ENCODE results near the gene CCL26.
A peak's percentile ranks its signal among the peaks of the same experiment; 100 is the strongest.
"Not testable (repeated sequence)": the region's sequence is repeated elsewhere in the genome, so short reads cannot be mapped to it uniquely, and the experiment has no call there.

CCL26 gene

DNA sequence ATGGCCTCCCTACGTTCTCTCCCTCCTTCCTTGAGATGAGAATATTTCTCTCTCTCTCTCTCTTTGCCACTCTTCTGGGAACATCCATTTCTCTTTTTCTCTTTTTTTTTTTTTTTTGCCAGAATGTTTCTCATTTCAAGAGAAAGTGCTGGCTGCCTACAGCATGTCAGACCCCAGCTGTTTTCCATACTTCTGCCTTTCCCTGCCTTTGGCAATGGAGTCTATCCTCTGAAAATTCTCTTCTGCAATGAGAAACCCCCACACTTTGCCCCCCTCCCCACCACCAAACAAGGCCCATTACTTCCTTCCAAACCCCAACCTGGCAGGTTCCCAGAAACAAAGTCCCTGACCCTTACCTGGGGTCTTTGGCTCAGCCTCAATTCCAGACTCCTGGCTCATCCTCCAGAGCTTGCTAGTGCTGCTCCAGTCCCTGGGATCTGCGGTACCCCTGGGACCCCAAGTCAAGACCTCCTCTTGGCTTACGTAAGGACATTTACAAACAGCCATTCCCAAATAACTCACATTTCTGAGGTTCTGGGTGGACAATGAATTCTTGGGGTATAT, 17.4 kb upstream of the CCL26 start:
- Histone ChIP-seq H2BK15ac (replicated peaks; ENCODE audit: low read depth) (no peak overlapping the region), H2BK120ac (ENCODE audit: low read depth, low read length) (no peak overlapping the region), H3K56ac (ENCODE audit: low read length) (peak overlapping the region; percentile 25), H3K27ac (ENCODE audit: low read depth, low read length) (no peak overlapping the region), H4K5ac (ENCODE audit: low read length) (no peak overlapping the region), H2AK5ac (ENCODE audit: low read length) (no peak overlapping the region), H2BK5ac (ENCODE audit: low read length) (no peak overlapping the region), H3K9ac (ENCODE audit: low read length) (no peak overlapping the region), H3K4me2 (ENCODE audit: low read length) (no peak overlapping the region), H3K4ac (ENCODE audit: low read depth, low read length) (peak overlapping the region; percentile 59), H4K8ac (ENCODE audit: low read depth, low read length) (no peak overlapping the region), H3K23ac (ENCODE audit: low read length) (no peak overlapping the region), H3K4me1 (ENCODE audit: control insufficient read depth, low read depth, low read length) (peaks cover 4% of the 10 kb centered on the region), H3K36me3 (ENCODE audit: control insufficient read depth, insufficient read depth, low read length) (no peaks in the 10 kb centered on the region), H3K18ac (ENCODE audit: low read length) (no peak overlapping the region), H3K79me1 (ENCODE audit: low read length) (no peaks in the 10 kb centered on the region), H3K27me3 (ENCODE audit: insufficient read depth, low read length, poor library complexity) (no peaks in the 10 kb centered on the region), H3K4me3 (ENCODE audit: low read length) (no peak overlapping the region), H3K79me2 (ENCODE audit: control insufficient read depth, insufficient read depth, low read length) (no peaks in the 10 kb centered on the region)
- WGBS (ENCODE audit: extremely low coverage, insufficient coverage, low lambda C conversion rate): no CpG with 5 or more reads among the region's 3 CpGs
- DNase-seq: no peak

DNA sequence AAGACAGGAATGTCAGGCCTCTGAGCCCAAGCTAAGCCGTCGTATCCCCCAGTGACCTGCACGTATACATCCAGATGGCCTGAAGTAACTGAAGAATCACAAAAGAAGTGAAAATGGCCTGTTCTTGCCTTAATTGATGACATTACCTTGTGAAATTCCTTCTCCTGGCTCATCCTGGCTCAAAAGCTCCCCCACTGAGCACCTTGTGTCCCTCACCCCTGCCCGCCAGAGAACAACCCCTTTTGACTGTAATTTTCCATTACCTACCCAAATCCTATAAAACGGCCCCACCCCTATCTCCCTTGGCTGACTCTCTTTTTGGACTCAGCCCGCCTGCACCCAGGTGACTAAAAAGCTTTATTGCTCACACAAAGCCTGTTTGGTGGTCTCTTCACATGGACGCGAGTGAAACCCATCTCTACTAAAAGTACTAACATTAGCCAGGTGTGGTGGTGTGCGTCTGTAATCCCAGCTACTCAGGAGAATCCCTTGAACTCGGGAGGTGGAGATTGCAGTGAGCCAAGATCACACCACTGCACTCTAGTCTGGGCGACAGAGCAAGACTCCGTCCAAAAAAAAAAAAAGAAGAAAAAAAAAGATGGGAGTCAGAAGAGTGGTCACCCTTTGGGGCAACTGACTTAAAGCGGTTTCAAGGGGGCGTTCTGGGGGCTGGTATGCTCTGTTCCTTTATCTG, 16.3 kb upstream of the CCL26 start:
- Histone ChIP-seq H3K4ac (ENCODE audit: low read depth, low read length) (peak overlapping the region; percentile 63), H3K9ac (ENCODE audit: low read length) (peak overlapping the region; percentile 53), H3K56ac (ENCODE audit: low read length) (peak overlapping the region; percentile 64), H3K18ac (ENCODE audit: low read length) (peak overlapping the region; percentile 82), H2BK120ac (ENCODE audit: low read depth, low read length) (peak overlapping the region; percentile 89), H3K27ac (ENCODE audit: low read depth, low read length) (peak overlapping the region; percentile 78)
- DNase-seq: peak; percentile 90
- H4K8ac ChIP-seq (ENCODE audit: low read depth, low read length); H2BK15ac ChIP-seq (replicated peaks; ENCODE audit: low read depth); H3K36me3 ChIP-seq (ENCODE audit: control insufficient read depth, insufficient read depth, low read length); H3K4me3 ChIP-seq (ENCODE audit: low read length); H3K79me1 ChIP-seq (ENCODE audit: low read length); H3K27me3 ChIP-seq (ENCODE audit: insufficient read depth, low read length, poor library complexity); H2AK5ac ChIP-seq (ENCODE audit: low read length); H3K23ac ChIP-seq (ENCODE audit: low read length); H3K4me1 ChIP-seq (ENCODE audit: control insufficient read depth, low read depth, low read length); H2BK5ac ChIP-seq (ENCODE audit: low read length); H3K4me2 ChIP-seq (ENCODE audit: low read length); H4K5ac ChIP-seq (ENCODE audit: low read length); H3K79me2 ChIP-seq (ENCODE audit: control insufficient read depth, insufficient read depth, low read length): not testable (repeated sequence)
- WGBS (ENCODE audit: extremely low coverage, insufficient coverage, low lambda C conversion rate): no CpG with 5 or more reads among the region's 14 CpGs

DNA sequence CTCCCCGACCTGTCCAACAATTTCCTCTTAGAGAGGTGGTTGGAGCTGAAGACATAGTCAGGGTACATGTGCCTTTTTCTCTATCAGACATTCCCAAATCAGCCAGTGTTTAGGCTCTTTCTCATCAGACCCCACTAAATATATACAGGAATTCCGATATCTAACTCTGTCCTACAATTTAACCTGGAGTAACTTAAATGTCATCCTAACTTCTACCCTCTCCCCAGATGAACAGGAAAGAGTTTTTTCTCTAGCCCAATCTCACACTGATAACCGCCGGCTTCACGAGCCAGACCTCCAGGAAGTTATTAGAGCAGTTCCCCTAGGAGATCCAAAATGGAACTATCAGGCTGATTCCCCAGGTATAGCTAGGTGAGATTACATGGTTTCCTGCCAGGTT, 11.0 kb upstream of the CCL26 start:
- H3K36me3 ChIP-seq (ENCODE audit: control insufficient read depth, insufficient read depth, low read length); H3K4me2 ChIP-seq (ENCODE audit: low read length); H3K4me1 ChIP-seq (ENCODE audit: control insufficient read depth, low read depth, low read length); H3K79me2 ChIP-seq (ENCODE audit: control insufficient read depth, insufficient read depth, low read length); DNase-seq; H3K18ac ChIP-seq (ENCODE audit: low read length); H3K23ac ChIP-seq (ENCODE audit: low read length); H4K8ac ChIP-seq (ENCODE audit: low read depth, low read length); H2BK120ac ChIP-seq (ENCODE audit: low read depth, low read length); H2AK5ac ChIP-seq (ENCODE audit: low read length); H3K9ac ChIP-seq (ENCODE audit: low read length); H3K79me1 ChIP-seq (ENCODE audit: low read length); H3K56ac ChIP-seq (ENCODE audit: low read length); H2BK15ac ChIP-seq (replicated peaks; ENCODE audit: low read depth); H4K5ac ChIP-seq (ENCODE audit: low read length); H2BK5ac ChIP-seq (ENCODE audit: low read length); H3K4ac ChIP-seq (ENCODE audit: low read depth, low read length); H3K27ac ChIP-seq (ENCODE audit: low read depth, low read length); H3K27me3 ChIP-seq (ENCODE audit: insufficient read depth, low read length, poor library complexity); H3K4me3 ChIP-seq (ENCODE audit: low read length): not testable (repeated sequence)
- no CpG with 5 or more reads among the region's 5 CpGs for WGBS (ENCODE audit: extremely low coverage, insufficient coverage, low lambda C conversion rate)

DNA sequence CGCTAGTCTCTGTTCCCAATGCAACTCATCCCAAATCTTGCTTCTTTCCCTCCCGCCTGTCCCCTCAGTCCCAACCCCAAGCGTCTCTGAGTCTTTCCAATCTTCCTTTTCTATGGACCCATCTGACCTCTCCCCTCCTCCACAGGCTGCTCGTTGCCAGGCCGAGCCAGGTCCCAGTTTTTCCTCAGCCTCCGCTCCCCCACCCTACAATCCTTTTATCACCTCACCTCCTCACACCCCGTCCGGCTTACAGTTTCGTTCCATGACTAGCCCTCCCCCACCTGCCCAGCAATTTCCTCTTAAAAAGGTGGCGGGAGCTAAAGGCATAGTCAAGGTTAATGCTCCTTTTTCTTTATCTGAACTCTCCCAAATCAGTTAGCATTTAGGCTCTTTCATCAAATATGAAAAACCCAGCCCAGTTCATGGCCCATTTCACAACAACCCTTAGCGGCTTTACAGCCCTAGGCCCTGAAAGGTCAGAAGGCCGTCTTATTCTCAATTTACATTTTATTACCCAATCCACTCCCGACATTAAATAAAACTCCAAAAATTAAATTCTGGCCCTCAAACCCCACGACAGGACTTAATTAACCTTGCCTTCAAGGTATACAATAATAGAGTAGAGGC, 8.7 kb upstream of the CCL26 start:
- no CpG with 5 or more reads among the region's 14 CpGs for WGBS (ENCODE audit: extremely low coverage, insufficient coverage, low lambda C conversion rate)

DNA sequence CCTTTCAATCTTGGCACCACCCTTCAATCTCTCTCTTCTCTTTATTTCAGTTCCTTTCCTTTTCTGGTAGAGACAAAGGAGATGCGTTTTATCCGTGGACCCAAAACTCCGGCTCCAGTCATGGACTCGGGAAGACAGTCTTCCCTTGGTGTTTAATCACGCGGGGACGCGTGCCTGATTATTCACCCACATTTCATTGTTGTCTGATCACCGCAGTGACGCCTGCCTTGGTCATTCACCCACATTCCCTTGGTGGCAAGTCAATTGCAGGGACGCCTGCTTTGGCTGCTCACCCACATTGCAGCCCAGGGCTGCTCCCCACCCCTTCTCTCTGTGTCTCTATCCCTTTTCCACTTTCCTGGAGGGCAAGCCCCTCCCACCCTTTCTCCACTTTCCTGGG, 7.5 kb upstream of the CCL26 start:
- H2AK5ac ChIP-seq (ENCODE audit: low read length); H2BK15ac ChIP-seq (replicated peaks; ENCODE audit: low read depth); H3K79me2 ChIP-seq (ENCODE audit: control insufficient read depth, insufficient read depth, low read length); H4K8ac ChIP-seq (ENCODE audit: low read depth, low read length); H3K4me1 ChIP-seq (ENCODE audit: control insufficient read depth, low read depth, low read length); H4K5ac ChIP-seq (ENCODE audit: low read length); H3K36me3 ChIP-seq (ENCODE audit: control insufficient read depth, insufficient read depth, low read length); H3K4me2 ChIP-seq (ENCODE audit: low read length); H3K23ac ChIP-seq (ENCODE audit: low read length); H3K79me1 ChIP-seq (ENCODE audit: low read length); DNase-seq; H3K27me3 ChIP-seq (ENCODE audit: insufficient read depth, low read length, poor library complexity): not testable (repeated sequence)
- peak overlapping the region; percentile 52 for H3K18ac ChIP-seq (ENCODE audit: low read length)
- WGBS (ENCODE audit: extremely low coverage, insufficient coverage, low lambda C conversion rate): no CpG with 5 or more reads among the region's 11 CpGs
- H3K4ac ChIP-seq (ENCODE audit: low read depth, low read length): peak overlapping the region; percentile 77
- peak overlapping the region; percentile 37 for H3K9ac ChIP-seq (ENCODE audit: low read length)
- peak overlapping the region; percentile 4 for H3K4me3 ChIP-seq (ENCODE audit: low read length)
- H2BK120ac ChIP-seq (ENCODE audit: low read depth, low read length): peak overlapping the region; percentile 1
- peak overlapping the region; percentile 45 for H2BK5ac ChIP-seq (ENCODE audit: low read length)
- peak overlapping the region; percentile 79 for H3K56ac ChIP-seq (ENCODE audit: low read length)
- H3K27ac ChIP-seq (ENCODE audit: low read depth, low read length): peak overlapping the region; percentile 16

More for the DNA sequence above, 8.7 kb upstream of the CCL26 start:
- Histone ChIP-seq H3K27ac (ENCODE audit: low read depth, low read length) (peak overlapping the region; percentile 16), H3K9ac (ENCODE audit: low read length) (peak overlapping the region; percentile 37), H3K18ac (ENCODE audit: low read length) (peak overlapping the region; percentile 66), H3K56ac (ENCODE audit: low read length) (peak overlapping the region; percentile 79)
- not testable (repeated sequence) for H2BK120ac ChIP-seq (ENCODE audit: low read depth, low read length); H3K27me3 ChIP-seq (ENCODE audit: insufficient read depth, low read length, poor library complexity); H3K4me2 ChIP-seq (ENCODE audit: low read length); H3K79me1 ChIP-seq (ENCODE audit: low read length); H4K5ac ChIP-seq (ENCODE audit: low read length); H3K4me3 ChIP-seq (ENCODE audit: low read length); H3K23ac ChIP-seq (ENCODE audit: low read length); H3K4me1 ChIP-seq (ENCODE audit: control insufficient read depth, low read depth, low read length); H2BK15ac ChIP-seq (replicated peaks; ENCODE audit: low read depth); H3K4ac ChIP-seq (ENCODE audit: low read depth, low read length); H3K79me2 ChIP-seq (ENCODE audit: control insufficient read depth, insufficient read depth, low read length); H2AK5ac ChIP-seq (ENCODE audit: low read length); H2BK5ac ChIP-seq (ENCODE audit: low read length); H4K8ac ChIP-seq (ENCODE audit: low read depth, low read length); H3K36me3 ChIP-seq (ENCODE audit: control insufficient read depth, insufficient read depth, low read length)
- DNase-seq: peak; percentile 47
